GM21825 (cell line): ENCODE results near the gene OR51E2.

ENCODE experiments used
- ATAC-seq: cut with Tn5 transposase; IDR thresholded peaks from one replicate; pipeline ENCODE4 v1.9.1; 2021; ENCODE audit warnings: mild to moderate bottlenecking, moderate library complexity; ENCODE audit not compliant: unreplicated experiment

OR51E2 gene

DNA sequence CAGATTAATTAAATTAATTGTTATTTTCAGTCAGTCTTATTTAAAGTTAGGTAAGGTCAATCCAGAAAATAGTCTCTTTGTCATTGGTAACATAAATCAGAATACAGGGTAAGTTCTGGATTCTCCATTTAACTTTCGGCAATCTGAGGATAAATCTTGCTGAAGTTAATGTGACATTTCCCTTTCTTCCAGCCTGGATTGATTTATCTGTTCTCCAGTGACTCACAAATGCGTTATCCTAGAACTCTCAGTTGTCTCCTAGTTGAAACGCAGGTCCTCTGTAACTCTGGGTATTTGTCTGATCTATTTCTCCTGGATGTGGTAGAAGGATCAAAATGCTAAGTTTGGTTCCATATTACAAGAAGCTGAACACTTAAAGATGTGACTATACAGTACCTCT is 32.9 kb downstream of the OR51E2 start:
- no peak for ATAC-seq

DNA sequence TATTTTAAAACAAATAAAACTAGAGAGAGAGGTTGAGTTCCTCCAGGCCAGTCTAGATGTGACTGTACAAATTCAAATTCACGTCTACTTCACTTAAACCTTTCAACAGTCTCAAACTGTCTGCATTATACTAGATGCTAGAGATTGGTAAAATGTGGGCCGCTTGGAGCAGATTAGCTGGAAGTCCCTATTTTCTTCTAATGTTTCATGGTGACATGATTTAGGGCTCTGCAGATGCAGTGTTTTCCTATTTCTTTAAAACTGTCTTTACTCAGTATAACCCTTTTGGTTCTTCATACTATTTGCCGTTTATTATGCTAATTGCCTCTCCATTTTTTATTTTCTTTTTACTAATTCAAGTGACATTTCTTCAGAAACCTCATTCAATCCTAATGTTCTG is 33.5 kb downstream of the OR51E2 start:
- no peak for ATAC-seq

DNA sequence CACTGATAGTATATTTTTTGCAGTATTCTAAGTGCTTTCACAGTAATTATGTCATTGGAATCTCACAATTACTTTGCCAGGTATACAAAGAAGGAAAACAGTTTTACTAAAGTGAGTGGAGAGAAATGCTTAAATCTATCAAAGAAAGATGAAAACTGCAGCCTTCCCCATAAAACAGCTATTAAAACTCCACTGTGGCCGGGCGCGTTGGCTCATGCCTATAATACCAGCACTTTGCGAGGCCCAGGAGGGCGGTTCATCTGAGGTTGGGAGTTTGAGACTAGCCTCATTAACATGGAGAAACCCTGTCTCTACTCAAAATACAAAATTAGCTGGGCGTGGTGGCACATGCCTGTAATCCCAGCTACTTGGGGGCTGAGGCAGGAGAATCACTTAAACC is 34.8 kb downstream of the OR51E2 start:
- no peak for ATAC-seq

DNA sequence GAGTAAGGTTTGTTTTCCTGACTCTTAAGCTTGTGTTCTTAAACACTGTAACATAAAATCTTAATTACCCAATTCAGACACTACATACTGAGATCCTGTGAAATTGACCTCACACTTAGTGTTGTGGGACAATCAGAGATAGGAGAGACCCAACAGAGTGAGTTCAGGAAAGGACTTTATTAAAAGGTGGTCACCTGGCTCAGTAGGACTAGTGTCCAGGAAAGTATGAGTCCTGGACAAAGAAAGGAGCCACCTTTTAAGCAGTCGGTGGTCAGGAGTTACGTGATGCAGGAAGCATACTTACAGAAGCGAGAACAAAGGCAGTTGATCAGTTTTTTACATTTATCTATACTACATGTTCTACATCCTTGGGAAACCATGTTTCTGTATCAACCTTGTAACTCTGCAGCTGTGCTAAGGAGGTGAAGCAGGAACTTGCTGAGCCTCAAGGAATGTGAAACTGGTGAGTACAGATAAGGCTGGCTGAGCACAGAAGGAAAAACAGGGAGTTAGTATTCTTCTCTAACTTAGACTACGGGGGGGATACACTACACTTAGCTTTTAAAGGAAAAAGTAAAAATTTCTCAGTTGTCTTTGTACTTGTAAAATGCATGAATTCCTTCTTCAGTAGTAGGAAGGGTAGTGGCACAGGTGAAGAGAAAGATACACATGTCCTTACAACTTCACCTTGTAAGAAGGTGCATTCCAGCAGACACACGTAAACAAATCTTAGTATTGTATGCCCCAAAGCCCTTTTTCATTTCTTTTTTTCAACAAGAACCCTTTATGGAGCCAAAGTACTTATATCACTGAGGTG is 38.8 kb downstream of the OR51E2 start:
- ATAC-seq, result no peak

DNA sequence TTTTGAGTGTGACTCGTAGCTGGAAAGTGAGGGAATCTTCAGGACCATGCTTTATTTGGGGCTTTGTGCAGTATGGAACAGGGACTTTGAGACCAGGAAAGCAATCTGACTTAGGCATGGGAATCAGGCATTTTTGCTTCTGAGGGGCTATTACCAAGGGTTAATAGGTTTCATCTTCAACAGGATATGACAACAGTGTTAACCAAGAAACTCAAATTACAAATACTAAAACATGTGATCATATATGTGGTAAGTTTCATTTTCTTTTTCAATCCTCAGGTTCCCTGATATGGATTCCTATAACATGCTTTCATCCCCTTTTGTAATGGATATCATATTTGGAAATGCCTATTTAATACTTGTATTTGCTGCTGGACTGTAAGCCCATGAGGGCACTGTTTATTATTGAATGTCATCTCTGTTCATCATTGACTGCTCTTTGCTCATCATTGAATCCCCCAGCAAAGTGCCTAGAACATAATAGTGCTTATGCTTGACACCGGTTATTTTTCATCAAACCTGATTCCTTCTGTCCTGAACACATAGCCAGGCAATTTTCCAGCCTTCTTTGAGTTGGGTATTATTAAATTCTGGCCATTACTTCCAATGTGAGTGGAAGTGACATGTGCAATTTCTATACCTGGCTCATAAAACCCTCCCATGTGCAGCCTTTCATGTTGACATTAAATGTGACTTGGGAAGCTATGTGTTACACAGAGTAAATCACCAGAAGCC is 42.9 kb downstream of the OR51E2 start:
- no peak for ATAC-seq

DNA sequence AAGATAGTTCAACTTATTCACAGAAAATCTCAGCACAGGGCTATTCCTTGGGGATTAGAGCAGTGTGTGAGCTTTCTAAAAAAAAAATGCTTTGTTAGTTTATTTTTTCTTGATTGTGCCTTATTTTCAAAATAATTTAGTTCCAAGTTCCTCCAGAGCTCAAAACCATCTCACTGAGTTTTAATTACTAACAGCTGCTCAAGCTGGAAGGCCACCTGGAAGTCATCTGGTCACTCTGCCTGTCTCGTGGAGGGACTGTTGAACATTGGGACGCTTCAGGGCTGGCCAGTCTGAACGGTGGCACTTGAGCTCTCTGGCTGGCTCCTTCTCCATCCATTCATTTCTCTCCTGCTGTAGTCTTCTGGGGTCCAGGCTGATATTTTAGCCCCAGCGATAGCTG is 49.9 kb downstream of the OR51E2 start:
- ATAC-seq, result no peak

DNA sequence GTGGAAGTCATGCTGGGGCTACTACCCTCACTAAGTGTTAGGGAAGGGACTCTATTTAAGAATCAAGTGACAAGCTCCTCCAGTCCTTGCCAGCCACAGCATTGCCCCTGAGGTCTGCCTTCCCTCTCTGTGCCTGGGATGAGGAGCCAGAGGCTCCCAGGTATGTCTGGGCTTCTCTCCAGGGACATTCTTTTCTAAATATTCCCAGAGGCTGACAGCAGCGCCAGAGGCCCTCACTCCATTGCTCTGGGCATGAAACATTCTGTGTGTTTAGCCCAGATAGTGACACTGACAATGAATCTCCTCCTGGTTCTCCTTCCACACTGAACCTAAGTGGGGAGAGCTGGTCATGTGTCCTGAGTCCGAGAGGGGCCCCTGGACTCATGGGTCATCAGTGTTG is 51.7 kb downstream of the OR51E2 start:
- no peak for ATAC-seq

DNA sequence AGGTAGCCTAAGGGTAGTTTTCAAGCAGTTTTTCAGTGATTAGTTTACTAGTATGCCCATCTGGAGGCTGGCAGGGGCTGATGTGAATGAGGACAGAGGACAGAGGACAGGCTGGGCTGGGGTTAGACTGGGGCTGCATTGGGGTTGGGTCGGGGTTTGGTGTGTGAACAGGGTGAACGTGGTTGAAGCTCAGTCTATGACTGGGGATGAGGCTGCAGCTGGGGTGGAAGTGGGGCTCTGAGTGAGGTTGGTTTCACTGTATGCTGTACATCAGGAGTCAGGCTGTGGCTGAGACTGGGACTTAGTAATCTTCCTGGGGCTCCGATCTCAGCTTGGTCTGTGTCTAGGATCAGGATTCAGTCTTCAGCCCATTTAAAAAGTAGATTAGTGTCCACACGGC is 53.4 kb downstream of the OR51E2 start:
- no peak for ATAC-seq

DNA sequence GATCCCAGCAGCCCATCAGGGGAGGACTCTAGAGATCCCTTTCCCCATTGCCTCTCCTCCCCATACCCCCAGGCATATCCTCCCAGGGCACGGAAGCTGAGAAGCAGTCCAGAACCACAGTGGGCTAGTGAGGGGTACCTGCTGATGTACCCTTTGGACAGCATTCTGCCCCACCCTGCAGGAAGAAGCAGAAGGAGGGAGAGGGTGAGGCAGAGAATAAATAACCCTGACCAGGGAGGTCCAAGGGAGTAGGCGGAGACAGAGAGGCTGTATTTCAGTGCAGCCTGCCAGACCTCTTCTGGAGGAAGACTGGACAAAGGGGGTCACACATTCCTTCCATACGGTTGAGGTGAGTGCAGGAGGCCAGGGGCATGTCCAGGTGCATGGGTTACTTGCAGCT is 54.0 kb downstream of the OR51E2 start, which contains the start of gene OR51E1:
Gene OR51E1, plus strand, starts transcription at position 301 of the 400 bp plus-strand sequence. CDS start 8,545 bp downstream, outside the sequence.
- ATAC-seq, result no peak

DNA sequence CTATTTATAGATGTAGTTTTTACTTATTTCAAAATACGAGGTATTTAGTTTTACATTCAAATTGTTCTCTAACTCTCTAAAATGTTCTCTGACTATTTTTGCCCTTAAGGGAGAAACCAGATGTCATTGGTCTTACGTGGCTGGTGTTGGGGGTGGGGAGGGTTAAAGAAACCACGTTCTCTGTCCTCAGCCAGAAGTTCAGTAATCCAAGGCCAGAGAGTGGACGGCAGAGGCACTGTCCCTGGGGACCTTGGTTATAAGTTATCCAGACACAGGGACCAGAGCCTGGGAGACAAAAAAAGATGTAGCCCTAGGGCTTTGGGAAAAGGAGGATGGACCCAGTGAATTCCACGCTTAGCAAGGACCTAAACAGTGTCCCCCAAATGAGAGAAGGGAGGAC is 54.6 kb downstream of the OR51E2 start:
- no peak for ATAC-seq

DNA sequence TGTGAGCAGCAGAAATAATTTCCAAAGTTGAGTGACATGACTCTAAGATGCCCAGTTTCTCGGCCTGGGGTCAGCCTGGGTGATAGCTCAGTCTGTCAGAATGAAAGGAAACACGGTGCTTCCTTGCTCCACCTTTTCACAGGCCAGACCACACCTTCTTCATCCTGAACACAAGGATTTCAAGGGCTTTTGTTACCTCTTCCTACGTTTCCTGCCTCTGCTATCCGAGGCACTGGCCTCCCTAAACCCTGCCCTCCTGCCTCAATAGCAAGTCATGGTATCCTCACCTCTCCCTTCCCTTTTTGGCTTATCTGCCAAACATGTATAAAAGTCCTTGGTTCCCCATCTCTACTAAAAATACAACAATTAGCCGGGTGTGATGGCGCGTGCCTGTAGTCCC is 55.6 kb downstream of the OR51E2 start:
- no peak for ATAC-seq

DNA sequence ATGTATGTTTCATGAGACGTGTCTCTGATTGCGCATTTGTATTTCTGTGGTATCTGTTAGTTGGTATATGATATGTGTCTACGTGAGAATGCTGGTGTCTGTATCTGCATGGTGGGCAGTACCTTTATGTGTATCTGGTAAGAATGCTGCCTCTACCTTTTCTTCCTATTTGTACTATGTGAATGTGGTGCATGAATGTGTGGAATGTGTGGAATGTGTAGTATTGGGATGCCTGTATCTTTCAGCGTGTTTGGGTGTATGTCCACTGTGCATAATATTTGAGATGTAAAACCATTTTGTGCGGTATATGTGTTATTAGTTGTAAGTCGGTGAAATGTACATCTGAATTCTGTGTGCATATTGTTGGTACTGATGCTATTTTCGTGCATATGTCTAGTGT is 56.2 kb downstream of the OR51E2 start:
- no peak for ATAC-seq

DNA sequence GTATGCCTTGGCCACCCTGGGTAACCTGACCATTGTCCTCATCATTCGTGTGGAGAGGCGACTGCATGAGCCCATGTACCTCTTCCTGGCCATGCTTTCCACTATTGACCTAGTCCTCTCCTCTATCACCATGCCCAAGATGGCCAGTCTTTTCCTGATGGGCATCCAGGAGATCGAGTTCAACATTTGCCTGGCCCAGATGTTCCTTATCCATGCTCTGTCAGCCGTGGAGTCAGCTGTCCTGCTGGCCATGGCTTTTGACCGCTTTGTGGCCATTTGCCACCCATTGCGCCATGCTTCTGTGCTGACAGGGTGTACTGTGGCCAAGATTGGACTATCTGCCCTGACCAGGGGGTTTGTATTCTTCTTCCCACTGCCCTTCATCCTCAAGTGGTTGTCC is 57.7 kb downstream of the OR51E2 start:
- ATAC-seq, result no peak

DNA sequence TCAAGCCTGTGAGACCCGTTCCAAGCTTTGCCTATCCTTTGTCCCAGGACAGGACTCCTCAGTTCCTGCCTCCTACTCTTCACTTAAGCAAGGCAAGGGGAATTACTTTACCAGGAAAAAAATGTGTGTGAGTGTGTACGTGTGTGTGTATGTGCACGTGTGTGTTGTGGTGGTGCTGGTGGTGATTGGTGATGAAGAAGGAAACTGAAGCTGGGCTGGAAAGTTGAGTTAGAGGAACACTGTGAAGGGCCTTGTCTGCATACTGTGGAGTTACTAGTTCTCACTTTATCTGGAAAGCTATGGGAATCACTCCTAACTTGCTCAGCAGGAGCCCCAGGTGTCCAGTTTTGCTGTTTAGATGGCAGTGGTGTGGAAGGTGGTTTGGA is 60.0 kb downstream of the OR51E2 start:
- no peak for ATAC-seq

DNA sequence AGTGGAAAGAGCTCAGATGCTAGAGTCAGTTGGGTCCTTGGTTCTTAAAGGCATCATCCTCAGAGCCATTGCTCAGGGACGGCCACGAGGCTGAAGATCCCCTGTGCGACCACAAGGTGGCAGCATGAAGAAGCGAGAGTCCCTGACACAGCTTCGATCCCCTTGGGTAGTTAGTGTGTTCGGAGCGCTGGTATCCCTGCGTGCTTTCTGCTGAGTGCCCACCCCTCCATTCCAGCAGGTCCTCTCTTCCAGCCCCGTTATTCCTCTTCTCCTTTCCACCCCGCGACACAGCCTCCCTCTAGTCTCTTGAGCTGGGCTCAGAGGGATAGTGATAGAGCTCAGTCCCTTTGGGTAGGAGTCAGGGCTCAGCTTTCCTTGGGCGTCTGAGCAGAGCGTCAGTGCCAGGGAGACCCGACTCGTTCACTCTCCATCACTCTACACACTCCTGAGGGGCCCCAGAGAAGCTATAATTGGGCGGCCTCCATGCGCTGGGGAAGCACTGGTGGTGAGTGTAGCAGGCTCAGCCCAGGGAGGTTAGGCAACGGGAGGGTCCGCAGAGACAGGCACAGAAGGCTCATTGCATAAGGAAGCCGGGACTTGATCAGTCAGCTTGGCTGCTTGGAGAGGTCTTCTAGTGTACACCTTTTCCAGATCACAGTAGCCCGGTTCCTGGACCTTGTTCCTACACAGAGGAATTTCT is 60.5 kb downstream of the OR51E2 start, which contains the start of gene OR51D1:
Gene OR51D1, plus strand, starts transcription at position 516 of the 700 bp plus-strand sequence. CDS start 2,314 bp downstream, outside the sequence.
- peak; percentile 97 for ATAC-seq

DNA sequence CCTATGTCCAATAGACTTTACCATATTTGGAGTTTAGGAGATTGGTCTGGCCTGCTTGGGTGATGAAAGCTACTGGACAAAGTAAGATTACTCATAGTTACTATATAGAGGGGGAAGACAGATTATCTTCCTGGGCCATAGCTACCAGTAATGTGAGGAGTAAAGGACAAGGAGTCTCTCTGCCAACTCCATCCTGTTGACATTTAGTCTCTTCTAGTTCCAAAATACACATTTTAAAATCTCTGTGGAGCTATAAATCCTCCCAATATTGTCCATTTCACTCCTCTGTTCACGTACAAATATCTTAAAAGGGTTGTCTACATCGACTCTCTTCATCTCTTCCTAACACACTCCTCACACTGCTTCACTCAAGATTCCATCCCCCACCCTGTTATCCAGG is 61.5 kb downstream of the OR51E2 start:
- ATAC-seq, result no peak
